Measurements from ENCODE around the gene PVR. TPM values are rescaled to one million over a fixed set of nuclear protein-coding genes. Genes with fewer than 3 reads are reported as not detected.
A peak's percentile ranks its signal among the peaks of the same experiment; 100 is the strongest.

Gene PVR
- total RNA-seq: 10 to 100 TPM; 26.2 to 49.0 (median 33.3) TPM

- H3K4me1 ChIP-seq: peaks cover 3 to 43% (median 17%) of the 10 kb centered on the region in 4 donors
- H3K9me3 ChIP-seq: no peaks in the 10 kb centered on the region
- DNase-seq: peak; percentile 75
- peaks cover 0 to 7% (median 0%) of the 10 kb centered on the region in 4 donors for H3K36me3 ChIP-seq
- peak within 1 kb of the TSS; percentile 85 to 91 (median 89) for H3K27ac ChIP-seq
- 1% methylated on average over 36 of the region's 70 CpGs; no CpG with 5 or more reads in 1 of the 2 donors for WGBS, 2 donors (ENCODE audit: low coverage in 1 of 2)
- peak within 1 kb of the TSS; percentile 53 to 86 (median 80) for H3K4me3 ChIP-seq
- no peaks in the 10 kb centered on the region for H3K27me3 ChIP-seq
- in situ Hi-C loops (cut with MboI; ENCODE audit: low pct_ligation_motif_present in 1 of 4, low pct_unique_long_range_greater_than_20kb in 1 of 4, low sequenced_read_pairs in 3 of 4): no loop called here
- intact Hi-C loops (cut with DNase I; ENCODE audit: low total_unique reads): no loop called here
- no peak for TF ChIP-seq EP300 (IDR thresholded peaks at IDR 0.05; ENCODE audit: low read depth)
- TF ChIP-seq CTCF (IDR thresholded peaks at IDR 0.05): no peak
- TF ChIP-seq POLR2AphosphoS5 (IDR thresholded peaks at IDR 0.05): peak; percentile 39 to 78 (median 60)
- peak; percentile 71 for TF ChIP-seq POLR2A (IDR thresholded peaks at IDR 0.05)
Observed at GRCh38 chr19:44643605-44644401, at the start of gene PVR. Gene PVR, plus strand, starts transcription at chr19:44643910. Its CDS starts 187 bp downstream, at chr19:44644097.

GRCh38 chr19:44596428-44597130 is 47.1 kb upstream of the PVR start:
- TF ChIP-seq POLR2A (IDR thresholded peaks at IDR 0.05) (no peak), CTCF (IDR thresholded peaks at IDR 0.05) (no peak), POLR2AphosphoS5 (IDR thresholded peaks at IDR 0.05) (no peak), EP300 (IDR thresholded peaks at IDR 0.05; ENCODE audit: low read depth) (no peak)
- DNase-seq: peak; percentile 64
- WGBS, 2 donors (ENCODE audit: low coverage in 1 of 2): 50 to 64% methylated on average over 6 to 10 of the region's 10 CpGs
- peak overlapping the region in 1 of 4 donors; percentile 35 for H3K27ac ChIP-seq
- intact Hi-C loops (cut with DNase I; ENCODE audit: low total_unique reads) (no loop called here), in situ Hi-C loops (cut with MboI; ENCODE audit: low pct_ligation_motif_present in 1 of 4, low pct_unique_long_range_greater_than_20kb in 1 of 4, low sequenced_read_pairs in 3 of 4) (loop anchor here in 1 of 4 donors (25.0 kb wide), 1 partner anchor 191 kb away; the partner anchor contains the start of gene CBLC)
- no peak overlapping the region for H3K4me3 ChIP-seq
- no peaks in the 10 kb centered on the region for H3K27me3 ChIP-seq
- no peaks in the 10 kb centered on the region for H3K9me3 ChIP-seq
- H3K36me3 ChIP-seq: no peaks in the 10 kb centered on the region
- peaks cover 0 to 38% (median 16%) of the 10 kb centered on the region in 4 donors for H3K4me1 ChIP-seq

- Histone ChIP-seq H3K4me1 (peaks cover 0 to 41% (median 16%) of the 10 kb centered on the region in 4 donors), H3K36me3 (no peaks in the 10 kb centered on the region), H3K27ac (peak overlapping the region in 2 of 4 donors; percentile 25 to 35), H3K27me3 (no peaks in the 10 kb centered on the region), H3K4me3 (no peak overlapping the region), H3K9me3 (no peaks in the 10 kb centered on the region)
- intact Hi-C loops (cut with DNase I; ENCODE audit: low total_unique reads) (no loop called here), in situ Hi-C loops (cut with MboI; ENCODE audit: low pct_ligation_motif_present in 1 of 4, low pct_unique_long_range_greater_than_20kb in 1 of 4, low sequenced_read_pairs in 3 of 4) (loop anchor here in 1 of 4 donors (25.0 kb wide), 1 partner anchor 190 kb away; the partner anchor contains the start of gene CBLC)
- WGBS, 2 donors (ENCODE audit: low coverage in 1 of 2): 63 to 67% methylated on average over 2 to 3 of the region's 3 CpGs
- TF ChIP-seq EP300 (IDR thresholded peaks at IDR 0.05; ENCODE audit: low read depth): no peak
- no peak for TF ChIP-seq CTCF (IDR thresholded peaks at IDR 0.05)
- TF ChIP-seq POLR2A (IDR thresholded peaks at IDR 0.05): no peak
- TF ChIP-seq POLR2AphosphoS5 (IDR thresholded peaks at IDR 0.05): no peak
- no peak for DNase-seq
Observed at GRCh38 chr19:44597131-44597491, 46.6 kb upstream of the PVR start.

GRCh38 chr19:44598355-44598754 is 45.4 kb upstream of the PVR start:
- Histone ChIP-seq H3K4me1 (peaks cover 0 to 45% (median 16%) of the 10 kb centered on the region in 4 donors), H3K27ac (peak overlapping the region; percentile 10 to 64 (median 54))
- in situ Hi-C loops (cut with MboI; ENCODE audit: low pct_ligation_motif_present in 1 of 4, low pct_unique_long_range_greater_than_20kb in 1 of 4, low sequenced_read_pairs in 3 of 4): loop anchor here in 1 of 4 donors (25.0 kb wide), 1 partner anchor 189 kb away; the partner anchor contains the start of gene CBLC

More at GRCh38 chr19:44598355-44598754, 45.4 kb upstream of the PVR start:
- H3K27me3 ChIP-seq: no peaks in the 10 kb centered on the region
- H3K4me3 ChIP-seq: no peak overlapping the region
- H3K36me3 ChIP-seq: no peaks in the 10 kb centered on the region
- DNase-seq: no peak
- no peaks in the 10 kb centered on the region for H3K9me3 ChIP-seq
- TF ChIP-seq CTCF (IDR thresholded peaks at IDR 0.05) (no peak), POLR2A (IDR thresholded peaks at IDR 0.05) (no peak), EP300 (IDR thresholded peaks at IDR 0.05; ENCODE audit: low read depth) (no peak), POLR2AphosphoS5 (IDR thresholded peaks at IDR 0.05) (no peak)
- intact Hi-C loops (cut with DNase I; ENCODE audit: low total_unique reads): no loop called here
